Renal cortical epithelial cell (primary cell): ENCODE data around the gene TMEM184C. TPM values are rescaled to one million over a fixed set of nuclear protein-coding genes. Genes with fewer than 3 reads are reported as not detected.

ENCODE experiments used
- DNase-seq: peaks from one replicate; pipeline ENCODE4 v3.0.0-alpha.2; 2011; ENCODE audit warnings: low read depth
- total RNA-seq: library from RNA; depleted of rRNA; stranded (reverse); fragments of >200 nt; gene quantifications from 2 replicates; pipeline ENCODE4 v1.2.3, GENCODE V29; 2014

Gene TMEM184C
- total RNA-seq, 1 donor from 2014 or later: 99.8 TPM

GRCh38 chr4:147599769-147600168, 17.4 kb upstream of the TMEM184C start:
- DNase-seq: peak; percentile 46

GRCh38 chr4:147605499-147605898, 11.7 kb upstream of the TMEM184C start:
- no peak for DNase-seq

DNA sequence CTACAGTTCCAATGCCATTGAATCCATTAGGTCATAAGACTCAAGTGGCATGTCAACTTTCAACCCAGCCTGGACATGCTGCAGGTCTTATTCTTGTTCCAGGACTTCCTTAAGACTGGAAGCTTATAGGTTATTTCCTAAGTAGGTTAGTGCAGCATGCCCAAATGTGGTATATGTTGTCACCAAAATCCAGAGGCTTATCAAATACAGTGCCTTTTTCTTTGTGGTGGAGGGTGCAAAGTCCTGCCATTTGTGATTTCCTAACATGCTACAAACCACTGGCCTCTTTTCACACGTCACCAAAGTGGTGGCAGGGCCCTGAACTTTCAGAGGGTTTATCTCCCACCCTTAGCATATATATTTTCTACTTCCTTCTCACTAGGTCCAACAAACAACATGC, 9.7 kb upstream of the TMEM184C start:
- DNase-seq: no peak

DNA sequence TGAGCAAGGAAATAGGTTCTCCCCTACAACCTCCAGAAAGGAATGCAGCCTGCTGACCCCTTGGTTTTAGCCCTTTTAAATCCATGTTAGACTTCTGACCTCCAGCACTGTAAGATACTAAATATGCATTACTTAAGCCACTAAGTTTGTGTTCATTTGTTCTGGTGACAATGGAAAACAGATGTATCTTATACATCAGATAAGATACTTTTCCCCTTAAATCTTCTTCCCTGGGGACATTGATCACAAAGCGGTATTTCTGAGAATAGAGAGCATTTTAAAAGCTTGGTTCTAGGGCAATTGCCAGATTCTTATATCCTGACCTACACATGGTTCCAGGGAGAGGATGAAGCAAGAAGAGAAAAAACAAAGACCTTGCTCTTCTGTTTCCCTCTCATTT, 6.5 kb upstream of the TMEM184C start:
- DNase-seq: no peak

GRCh38 chr4:147616849-147617172, 386 bp upstream of the TMEM184C start:
- no peak for DNase-seq

- no peak for DNase-seq
Observed at GRCh38 chr4:147617841-147618691, 869 bp downstream of the TMEM184C start.

DNA sequence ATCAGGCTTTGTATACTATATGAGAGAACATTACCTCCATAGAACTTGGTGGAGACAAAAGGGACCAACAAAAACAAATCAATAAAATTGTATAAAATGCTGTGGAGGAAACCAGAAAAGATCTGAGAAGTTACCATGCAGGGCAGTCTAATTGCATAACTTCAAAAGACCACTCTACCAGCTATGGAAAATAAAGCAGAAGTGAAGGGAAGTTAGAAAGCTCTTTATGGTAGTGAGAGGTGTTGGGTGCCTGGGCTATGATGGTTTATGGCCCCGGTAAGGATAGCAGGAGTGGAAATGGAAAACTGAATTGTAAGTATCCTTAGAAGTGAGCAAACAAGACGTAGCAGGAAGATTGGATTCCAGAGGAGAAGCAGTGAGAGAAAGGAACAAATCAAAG, 3.1 kb downstream of the TMEM184C start:
- no peak for DNase-seq

- no peak for DNase-seq
Observed at GRCh38 chr4:147625733-147626132, 8.5 kb downstream of the TMEM184C start.

GRCh38 chr4:147626903-147627302, 9.7 kb downstream of the TMEM184C start:
- no peak for DNase-seq

DNA sequence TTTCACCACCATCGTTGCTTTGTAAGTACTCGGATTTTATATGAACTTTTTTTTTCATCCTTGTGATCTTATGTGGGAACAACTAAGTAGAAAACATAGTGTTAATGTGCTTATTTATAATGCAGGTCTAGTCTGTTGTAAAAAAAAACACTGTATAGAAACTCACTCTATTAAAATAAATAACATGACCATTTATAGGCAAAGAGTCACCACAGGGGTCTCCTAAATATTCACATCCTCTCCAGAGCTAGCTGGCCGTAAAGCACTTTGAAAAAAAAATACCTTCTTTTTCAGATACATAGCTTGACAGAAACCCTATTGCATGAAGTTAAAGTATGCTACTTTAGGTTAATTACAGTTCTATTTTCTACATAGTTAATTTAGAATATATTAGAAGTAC, 11.2 kb downstream of the TMEM184C start:
- DNase-seq: no peak

DNA sequence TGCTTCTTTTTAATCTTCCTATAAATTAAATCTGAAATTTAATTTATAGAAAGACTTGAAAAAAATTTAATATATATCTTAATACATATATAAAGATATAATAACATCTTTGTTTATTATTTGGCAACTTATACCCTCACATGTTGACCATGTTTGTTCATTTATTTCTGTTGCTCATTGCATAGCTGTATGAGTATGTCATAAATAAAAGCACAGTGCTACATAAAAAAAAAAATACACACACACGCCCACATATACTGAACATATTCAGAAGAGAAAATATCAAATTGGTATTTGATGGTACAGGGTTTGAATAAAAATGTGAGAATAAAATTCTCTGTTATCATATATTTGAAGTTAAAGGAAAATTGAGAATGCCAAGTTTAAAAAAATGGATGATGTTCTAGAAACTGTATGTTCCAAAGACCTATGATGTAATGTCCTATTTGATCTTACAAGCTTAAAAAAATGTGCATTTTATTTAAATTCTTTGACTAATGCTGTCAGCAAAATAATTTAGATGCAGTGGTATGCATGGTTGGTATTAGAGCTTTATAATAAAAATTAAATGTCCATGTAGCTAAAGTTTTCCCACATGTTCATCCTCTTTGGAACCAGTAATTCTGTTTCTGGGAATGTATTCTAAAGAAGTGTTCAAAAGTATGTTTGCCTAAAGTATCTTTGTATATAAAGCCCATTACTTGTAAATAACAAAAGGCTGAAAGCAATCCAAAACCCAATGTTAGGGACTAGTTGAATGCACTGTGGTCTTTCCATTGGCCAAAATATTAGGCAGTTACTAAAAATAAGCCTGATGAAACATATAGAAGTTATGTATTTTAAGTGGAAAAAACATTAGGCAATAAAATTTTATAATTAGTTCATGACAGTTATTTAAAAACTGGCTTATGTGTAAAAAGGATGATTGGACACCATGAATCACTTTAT, 12.9 kb downstream of the TMEM184C start:
- DNase-seq: no peak

DNA sequence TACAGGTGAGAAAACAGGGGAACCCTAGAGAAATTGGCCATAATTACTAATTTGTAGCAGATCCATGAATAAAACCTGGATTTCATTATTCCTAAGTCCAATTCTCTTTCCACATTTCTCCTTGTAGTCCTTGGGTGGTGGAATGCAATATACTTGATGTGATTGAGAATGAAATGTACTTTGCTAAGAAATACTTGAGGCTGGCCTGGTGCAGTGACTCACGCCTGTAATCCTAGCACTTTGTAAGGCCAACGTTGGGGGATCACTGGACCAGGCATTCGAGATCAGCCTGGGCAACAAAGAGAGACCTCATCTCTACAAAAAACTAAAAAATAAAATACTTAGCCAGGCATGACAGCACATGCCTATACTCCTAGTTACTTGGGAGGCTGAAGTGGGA, 15.9 kb downstream of the TMEM184C start:
- no peak for DNase-seq

DNA sequence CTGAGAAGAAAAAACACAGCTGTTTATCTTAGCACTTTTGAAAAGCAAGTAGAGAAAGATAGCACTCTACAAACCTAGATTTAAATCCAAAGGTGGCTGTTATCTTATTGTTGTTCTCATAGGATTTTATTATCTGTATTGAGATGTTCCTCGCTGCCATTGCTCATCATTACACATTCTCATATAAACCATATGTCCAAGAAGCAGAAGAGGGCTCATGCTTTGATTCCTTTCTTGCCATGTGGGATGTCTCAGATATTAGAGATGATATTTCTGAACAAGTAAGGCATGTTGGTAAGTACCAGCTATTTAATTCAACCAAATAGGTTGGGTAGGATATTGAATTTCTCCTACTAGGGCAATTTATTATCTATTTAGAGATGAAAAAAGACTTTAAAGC, 16.4 kb downstream of the TMEM184C start:
- DNase-seq: no peak

GRCh38 chr4:147635348-147635747, 18.2 kb downstream of the TMEM184C start:
- no peak for DNase-seq

DNA sequence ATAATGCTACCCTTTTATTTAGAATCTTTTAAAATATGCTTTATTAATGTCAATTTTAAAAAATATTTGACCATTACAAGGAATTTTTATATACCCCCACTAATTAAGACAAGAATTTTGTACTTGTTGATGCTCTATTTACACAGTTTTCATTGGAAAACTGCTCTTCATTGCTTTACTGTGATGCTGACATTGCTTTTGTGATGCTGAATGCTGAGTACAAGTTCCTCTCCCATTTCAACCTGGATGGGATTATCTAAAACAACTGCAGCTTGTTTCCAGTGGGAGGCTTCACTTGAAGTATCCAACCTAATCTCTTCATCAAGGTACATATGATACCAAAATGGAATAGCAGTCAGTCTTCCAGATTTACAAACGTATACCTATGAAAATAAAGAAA, 21.2 kb downstream of the TMEM184C start:
- no peak for DNase-seq

DNA sequence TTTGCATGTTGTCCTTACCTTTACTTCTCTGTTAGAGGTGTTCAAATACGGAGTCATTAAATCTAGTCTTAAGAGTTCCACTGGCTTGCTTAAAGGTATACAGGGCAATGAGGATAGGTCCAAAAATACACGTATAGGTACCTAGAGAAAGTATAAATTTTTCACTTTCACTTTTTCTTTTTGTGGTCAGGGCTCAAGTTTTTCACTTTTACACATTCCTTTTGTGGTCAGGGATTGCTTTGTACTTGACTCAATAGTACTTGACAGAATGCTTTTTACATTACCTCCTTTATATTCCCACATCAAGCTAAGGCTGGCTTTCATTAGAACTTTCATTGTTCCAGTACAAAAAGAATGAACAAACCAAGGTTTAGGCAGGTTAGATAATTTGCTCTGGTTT, 21.7 kb downstream of the TMEM184C start:
- peak; percentile 28 for DNase-seq

GRCh38 chr4:147639388-147639787, 22.2 kb downstream of the TMEM184C start:
- DNase-seq: no peak

- no peak for DNase-seq
Observed at GRCh38 chr4:147640331-147640730, 23.1 kb downstream of the TMEM184C start.

- DNase-seq: no peak
Observed at GRCh38 chr4:147643616-147644015, 26.4 kb downstream of the TMEM184C start.

DNA sequence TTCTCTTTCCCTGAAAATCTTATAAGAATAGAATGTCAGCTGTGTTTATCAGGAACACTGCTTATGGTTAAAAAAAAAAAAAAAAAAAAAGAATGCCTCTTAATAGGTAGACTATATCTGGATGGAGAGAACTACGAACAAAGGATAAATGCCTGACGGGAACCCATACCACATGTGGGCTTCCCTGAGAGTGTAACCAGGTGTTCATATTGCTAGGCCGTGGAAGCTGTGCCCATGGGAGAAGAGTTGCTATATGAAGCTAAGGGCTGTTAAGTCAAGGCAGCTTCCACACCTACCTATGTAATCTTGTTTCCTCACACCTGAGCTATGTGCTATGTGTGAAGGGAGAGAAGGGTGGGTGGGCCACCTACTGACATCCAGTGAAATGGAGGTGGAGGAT, 27.3 kb downstream of the TMEM184C start:
- DNase-seq: no peak

- DNase-seq: no peak
Observed at GRCh38 chr4:147645099-147645498, 27.9 kb downstream of the TMEM184C start.

- no peak for DNase-seq
Observed at GRCh38 chr4:147648656-147649055, 31.5 kb downstream of the TMEM184C start.

- DNase-seq: no peak
Observed at GRCh38 chr4:147651563-147651962, 34.4 kb downstream of the TMEM184C start.
